GM18505 (cell line): ENCODE results near the gene ENDOV.

ENCODE experiments used
- ATAC-seq: cut with Tn5 transposase; IDR thresholded peaks from one replicate; pipeline ENCODE4 v1.9.1; 2021; ENCODE audit not compliant: unreplicated experiment
- POLR2A ChIP-seq: IDR thresholded peaks from 4 replicates; pipeline ENCODE4 v1.6.1; 2011; ENCODE audit warnings: borderline replicate concordance; ENCODE audit not compliant: insufficient read depth, insufficient read length; ENCODE audit errors: extremely low read depth

Gene ENDOV

GRCh38 chr17:80413771-80414507, 1.0 kb upstream of the ENDOV start:
- ATAC-seq: no peak
- TF ChIP-seq POLR2A: no peak

- ATAC-seq: peak; percentile 23
- TF ChIP-seq POLR2A: no peak
These were observed 512 bp upstream of the ENDOV start for GRCh38 chr17:80414508-80414802.

GRCh38 chr17:80415626-80416137, 715 bp downstream of the ENDOV start:
- TF ChIP-seq POLR2A: no peak
- no peak for ATAC-seq

- TF ChIP-seq POLR2A: no peak
- no peak for ATAC-seq
These were observed 1.4 kb downstream of the ENDOV start for GRCh38 chr17:80416260-80416939.

GRCh38 chr17:80416940-80417293, 1.9 kb downstream of the ENDOV start:
- ATAC-seq: no peak
- TF ChIP-seq POLR2A: no peak

- TF ChIP-seq POLR2A: no peak
- no peak for ATAC-seq
These were observed 3.6 kb downstream of the ENDOV start for GRCh38 chr17:80418589-80418988.

GRCh38 chr17:80419255-80419654, 4.3 kb downstream of the ENDOV start:
- no peak for ATAC-seq
- no peak for TF ChIP-seq POLR2A

- TF ChIP-seq POLR2A: no peak
- no peak for ATAC-seq
These were observed 6.6 kb downstream of the ENDOV start for GRCh38 chr17:80421381-80422090.

- TF ChIP-seq POLR2A: no peak
- no peak for ATAC-seq
These were observed 7.3 kb downstream of the ENDOV start for GRCh38 chr17:80422276-80422675.

GRCh38 chr17:80422981-80423380, 8.0 kb downstream of the ENDOV start:
- TF ChIP-seq POLR2A: no peak
- no peak for ATAC-seq

GRCh38 chr17:80423536-80424225, 8.7 kb downstream of the ENDOV start:
- no peak for TF ChIP-seq POLR2A
- no peak for ATAC-seq

- no peak for TF ChIP-seq POLR2A
- no peak for ATAC-seq
These were observed 9.3 kb downstream of the ENDOV start for GRCh38 chr17:80424261-80424660.
